PC-9 (cell line): Measurements from ENCODE around the gene OPTC. TPM values are rescaled to one million over a fixed set of nuclear protein-coding genes. Genes with fewer than 3 reads are reported as not detected.
A peak's percentile ranks its signal among the peaks of the same experiment; 100 is the strongest.

Source experiments
- BruUV-seq: library from RNA; stranded (reverse); fragments of 400-500 nt; replicated peaks from 2 replicates; lab custom pipeline; 2021; lab: Mats Ljungman, UMichigan
- CTCF ChIA-PET: fragments of 300-600 bp; sonication (Branson Sonifier 250); formaldehyde crosslinking; loops from one replicate; lab custom pipeline; 2022; ENCODE audit warnings: antibody characterized with exemption; lab: Charles Lee
- POLR2A ChIA-PET: fragments of 300-600 bp; sonication (Branson Sonifier 250); formaldehyde crosslinking; loops from one replicate; lab custom pipeline; 2022; ENCODE audit warnings: antibody characterized with exemption; ENCODE audit not compliant: unreplicated experiment; lab: Charles Lee
- DNase-seq, 2 experiments: peaks; one replicate each; pipeline versions ENCODE4 v3.0.0 to v3.0.0-alpha.2; 2015 to 2022; ENCODE audit warnings: mixed read lengths in 1 of 2
- H2AFZ ChIP-seq: fragments of 200-600 bp; sonication (generic); 2 replicates; pipeline ENCODE4 v1.8.1; 2017; ENCODE audit warnings: antibody characterized with exemption
- H3F3A ChIP-seq: fragments of 200-600 bp; sonication (generic); 2 replicates; pipeline ENCODE4 v1.8.1; 2017; ENCODE audit warnings: antibody characterized with exemption, mild to moderate bottlenecking, low read depth; ENCODE audit not compliant: insufficient read depth
- H3K27ac ChIP-seq: fragments of 200-600 bp; sonication (generic); 2 replicates; pipeline ENCODE4 v1.6.1; 2016; ENCODE audit warnings: mixed run types
- H3K27me3 ChIP-seq: fragments of 200-600 bp; sonication (generic); 2 replicates; pipeline ENCODE4 v1.6.1; 2016; ENCODE audit warnings: low read depth, mixed run types; ENCODE audit not compliant: insufficient read depth
- H3K36me3 ChIP-seq: fragments of 200-600 bp; sonication (generic); 2 replicates; pipeline ENCODE4 v1.6.1; 2016; ENCODE audit warnings: low read depth, mixed run types
- H3K4me1 ChIP-seq: fragments of 200-600 bp; sonication (generic); replicated peaks from 2 replicates; pipeline ENCODE4 v1.6.1; 2016; ENCODE audit warnings: mixed run types; ENCODE audit not compliant: insufficient read depth
- H3K4me2 ChIP-seq: fragments of 200-600 bp; sonication (generic); 2 replicates; pipeline ENCODE4 v1.6.1; 2017; ENCODE audit warnings: mixed run types
- H3K4me3 ChIP-seq: fragments of 200-600 bp; sonication (generic); 2 replicates; pipeline ENCODE4 v1.6.1; 2016; ENCODE audit warnings: mixed run types
- H3K79me2 ChIP-seq: fragments of 200-600 bp; sonication (generic); 2 replicates; pipeline ENCODE4 v1.6.1; 2017; ENCODE audit warnings: low read depth, mixed run types
- H3K9me2 ChIP-seq: fragments of 200-600 bp; sonication (generic); 2 replicates; pipeline ENCODE4 v1.8.1; 2017; ENCODE audit warnings: mild to moderate bottlenecking; ENCODE audit not compliant: insufficient read depth
- H3K9me3 ChIP-seq: fragments of 200-600 bp; sonication (generic); 2 replicates; pipeline ENCODE4 v1.8.1; 2016; ENCODE audit warnings: low read depth; ENCODE audit not compliant: insufficient read depth
- H4K20me1 ChIP-seq: fragments of 200-600 bp; sonication (generic); 2 replicates; pipeline ENCODE4 v1.8.1; 2017; ENCODE audit not compliant: insufficient read depth
- EZH2 ChIP-seq: fragments of 200-600 bp; sonication (generic); IDR thresholded peaks from 2 replicates; pipeline ENCODE4 v1.8.0; 2017; ENCODE audit warnings: antibody characterized with exemption, low read depth
- intact Hi-C: fragments of 100-400 bp; cut with micrococcal nuclease; formaldehyde crosslinking; loops from one replicate; pipeline ENCODE4 v1.10.0; 2022; ENCODE audit not compliant: unreplicated experiment
- total RNA-seq: library from RNA; stranded (reverse); gene quantifications from 2 replicates; pipeline ENCODE4 v1.2.3, GENCODE V29; 2021
- TF ChIP-seq, protein P1 (sequence below): fragments of 200-600 bp; sonication (generic); conservative IDR thresholded peaks from 2 replicates; pipeline ENCODE4 v1.6.1; 2017; ENCODE audit warnings: mixed run types, antibody characterized with exemption, mild to moderate bottlenecking, moderate library complexity

OPTC gene
- total RNA-seq, 1 experiment from 2014 or later = not detected

DNA sequence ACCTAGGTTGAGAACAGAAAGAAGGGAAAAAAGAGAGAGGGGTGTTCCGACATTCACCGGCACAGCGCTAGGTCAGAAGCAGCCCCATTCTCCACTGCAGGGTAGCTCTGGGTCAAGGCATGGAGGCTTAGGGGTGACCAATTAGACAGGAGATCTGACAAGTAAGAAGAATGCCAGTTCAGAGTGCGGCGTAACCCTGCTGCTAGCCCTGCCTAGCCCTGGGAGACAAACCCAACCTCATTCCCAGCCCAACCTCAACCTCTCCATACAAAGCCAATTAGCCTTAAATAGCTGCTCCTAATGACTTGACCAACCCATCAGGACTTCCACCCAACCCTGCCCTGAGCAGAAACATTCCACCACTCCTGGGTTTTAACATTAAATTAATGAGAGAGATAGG is 15.0 kb upstream of the OPTC start:
- no peak overlapping the region for H3K4me2 ChIP-seq
- no peak overlapping the region for H2AFZ ChIP-seq
- no peak overlapping the region for H3K27ac ChIP-seq
- H3K4me1 ChIP-seq = peaks cover 28% of the 10 kb centered on the region
- H3K36me3 ChIP-seq = no peaks in the 10 kb centered on the region
- H4K20me1 ChIP-seq = no peaks in the 10 kb centered on the region
- H3K27me3 ChIP-seq = no peaks in the 10 kb centered on the region
- H3K79me2 ChIP-seq = no peaks in the 10 kb centered on the region
- H3K9me2 ChIP-seq = no peaks in the 10 kb centered on the region
- H3K4me3 ChIP-seq = no peak overlapping the region
- TF ChIP-seq, protein P1, sequence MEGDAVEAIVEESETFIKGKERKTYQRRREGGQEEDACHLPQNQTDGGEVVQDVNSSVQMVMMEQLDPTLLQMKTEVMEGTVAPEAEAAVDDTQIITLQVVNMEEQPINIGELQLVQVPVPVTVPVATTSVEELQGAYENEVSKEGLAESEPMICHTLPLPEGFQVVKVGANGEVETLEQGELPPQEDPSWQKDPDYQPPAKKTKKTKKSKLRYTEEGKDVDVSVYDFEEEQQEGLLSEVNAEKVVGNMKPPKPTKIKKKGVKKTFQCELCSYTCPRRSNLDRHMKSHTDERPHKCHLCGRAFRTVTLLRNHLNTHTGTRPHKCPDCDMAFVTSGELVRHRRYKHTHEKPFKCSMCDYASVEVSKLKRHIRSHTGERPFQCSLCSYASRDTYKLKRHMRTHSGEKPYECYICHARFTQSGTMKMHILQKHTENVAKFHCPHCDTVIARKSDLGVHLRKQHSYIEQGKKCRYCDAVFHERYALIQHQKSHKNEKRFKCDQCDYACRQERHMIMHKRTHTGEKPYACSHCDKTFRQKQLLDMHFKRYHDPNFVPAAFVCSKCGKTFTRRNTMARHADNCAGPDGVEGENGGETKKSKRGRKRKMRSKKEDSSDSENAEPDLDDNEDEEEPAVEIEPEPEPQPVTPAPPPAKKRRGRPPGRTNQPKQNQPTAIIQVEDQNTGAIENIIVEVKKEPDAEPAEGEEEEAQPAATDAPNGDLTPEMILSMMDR = no peak
- no peak for TF ChIP-seq EZH2
- intact Hi-C loops = no loop called here
- H3K9me3 ChIP-seq = no peaks in the 10 kb centered on the region
- H3F3A ChIP-seq = peaks cover 22% of the 10 kb centered on the region
- CTCF ChIA-PET = no interaction called here
- POLR2A ChIA-PET = no interaction called here
- no TSS peak for BruUV-seq
- DNase-seq = no peak

DNA sequence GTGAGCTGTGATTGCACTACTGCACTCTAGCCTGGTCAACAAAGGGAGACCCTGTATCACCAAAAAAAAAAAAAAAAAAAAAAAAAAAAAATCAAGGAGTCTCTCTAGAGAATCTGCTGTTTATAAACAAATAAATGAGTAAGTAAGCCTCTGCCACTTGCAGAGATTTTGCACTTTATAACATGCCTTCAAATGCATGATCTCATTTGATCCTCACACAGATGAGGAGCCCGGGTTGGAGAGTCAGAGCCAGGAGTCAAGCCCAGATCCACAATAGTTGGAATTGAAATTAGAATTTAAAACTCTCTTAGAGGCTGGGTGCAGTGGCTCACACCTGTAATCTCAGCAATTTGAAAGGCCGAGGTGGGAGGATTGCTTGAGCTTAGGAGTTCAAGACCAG is 14.3 kb upstream of the OPTC start:
- intact Hi-C loops = no loop called here

DNA sequence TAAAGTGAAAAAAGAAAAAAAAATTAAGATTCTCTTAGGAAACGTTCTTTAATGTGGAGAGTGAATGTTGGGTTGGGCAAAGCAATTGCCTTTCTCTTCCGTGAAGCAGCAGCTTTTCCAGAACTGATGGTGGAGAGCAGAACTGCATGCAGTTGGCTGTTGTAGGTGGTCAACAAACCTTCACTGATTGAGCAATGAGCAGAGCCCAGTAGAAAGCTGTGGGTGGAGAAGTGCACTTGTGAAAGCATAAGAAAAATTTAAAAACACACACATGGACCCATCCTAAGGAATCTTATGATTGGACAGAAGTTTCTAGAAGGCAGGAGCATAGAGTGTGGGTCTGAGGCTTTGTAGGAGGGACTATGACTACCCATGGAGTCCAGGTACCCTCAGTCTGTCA is 13.9 kb upstream of the OPTC start:
- Histone ChIP-seq H3K36me3 (no peaks in the 10 kb centered on the region), H3K4me3 (no peak overlapping the region), H3K9me3 (no peaks in the 10 kb centered on the region), H3K9me2 (no peaks in the 10 kb centered on the region), H3F3A (peaks cover 22% of the 10 kb centered on the region), H3K27ac (peak overlapping the region; percentile 3; the same call in 1 of the 2 replicates), H2AFZ (no peak overlapping the region), H4K20me1 (no peaks in the 10 kb centered on the region), H3K4me1 (peaks cover 28% of the 10 kb centered on the region), H3K4me2 (peak overlapping the region; percentile 21; the same call in 1 of the 2 replicates), H3K79me2 (no peaks in the 10 kb centered on the region), H3K27me3 (no peaks in the 10 kb centered on the region)
- DNase-seq = no peak
- TF ChIP-seq, protein P1 = no peak
- TF ChIP-seq EZH2 = no peak
- CTCF ChIA-PET = interaction anchor here (0.6 to 0.8 kb wide), 2 partner anchors 141 to 207 kb away, joined by 3 to 4 read pairs; no protein-coding TSS in a partner anchor
- BruUV-seq = no TSS peak
- intact Hi-C loops = no loop called here
- POLR2A ChIA-PET = no interaction called here

More for the DNA sequence above, 14.3 kb upstream of the OPTC start:
- no peaks in the 10 kb centered on the region for H4K20me1 ChIP-seq
- no TSS peak for BruUV-seq
- ChIA-PET POLR2A (no interaction called here), CTCF (interaction anchor here (0.6 kb wide), 1 partner anchor 141 kb away, joined by 3 read pairs; no protein-coding TSS in a partner anchor)
- peaks cover 28% of the 10 kb centered on the region for H3K4me1 ChIP-seq
- TF ChIP-seq, protein P1 = no peak
- TF ChIP-seq EZH2 = no peak
- H3K9me3 ChIP-seq = no peaks in the 10 kb centered on the region
- no peak for DNase-seq
- H3K79me2 ChIP-seq = no peaks in the 10 kb centered on the region
- H3F3A ChIP-seq = peaks cover 22% of the 10 kb centered on the region
- H3K27ac ChIP-seq = no peak overlapping the region
- H3K27me3 ChIP-seq = no peaks in the 10 kb centered on the region
- H2AFZ ChIP-seq = no peak overlapping the region
- no peak overlapping the region for H3K4me2 ChIP-seq
- H3K4me3 ChIP-seq = no peak overlapping the region
- no peaks in the 10 kb centered on the region for H3K36me3 ChIP-seq
- no peaks in the 10 kb centered on the region for H3K9me2 ChIP-seq
